Stimulated activated naive CD8-positive, alpha-beta T cell treated with anti-CD3 and anti-CD28 coated beads, Interleukin-15, Interleukin-2, amounts not matched to agents 100 ng/mL and 50 ng/mL, for 24 hours (primary cell): ENCODE data around the gene SDHAF1.
"Not testable (repeated sequence)": the region's sequence is repeated elsewhere in the genome, so short reads cannot be mapped to it uniquely, and the experiment has no call there.

Experiments used
- H3K27ac Mint-ChIP-seq: one replicate; pipeline ENCODE4 v1.8.0; 2021; ENCODE audit warnings: mild to moderate bottlenecking, mixed read lengths
- H3K27me3 Mint-ChIP-seq: one replicate; pipeline ENCODE4 v1.8.0; 2021; ENCODE audit warnings: mixed read lengths
- H3K36me3 Mint-ChIP-seq: one replicate; pipeline ENCODE4 v1.8.0; 2021; ENCODE audit warnings: low read depth, mixed read lengths
- H3K4me1 Mint-ChIP-seq: one replicate; pipeline ENCODE4 v1.8.0; 2021; ENCODE audit warnings: low read depth, mixed read lengths
- H3K4me3 Mint-ChIP-seq: one replicate; pipeline ENCODE4 v1.8.0; 2021; ENCODE audit warnings: mild to moderate bottlenecking, mixed read lengths
- H3K9me3 Mint-ChIP-seq: one replicate; pipeline ENCODE4 v1.8.0; 2021; ENCODE audit warnings: mixed read lengths

Gene SDHAF1

GRCh38 chr19:35995048-35995993, at the start of gene SDHAF1:
TSS of gene SDHAF1 (plus strand) at chr19:35995188. CDS start at chr19:35995275, 87 bp downstream.
- H3K27me3 Mint-ChIP-seq, result no peaks in the 10 kb centered on the region
- no peaks in the 10 kb centered on the region for H3K9me3 Mint-ChIP-seq
- H3K36me3 Mint-ChIP-seq, result peaks cover 17% of the 10 kb centered on the region
- peak within 1 kb of the TSS; percentile 89 for H3K27ac Mint-ChIP-seq
- H3K4me3 Mint-ChIP-seq, result peak within 1 kb of the TSS; percentile 92
- H3K4me1 Mint-ChIP-seq, result peaks cover 33% of the 10 kb centered on the region

- no peak overlapping the region for H3K27ac Mint-ChIP-seq
- no peaks in the 10 kb centered on the region for H3K9me3 Mint-ChIP-seq
- H3K27me3 Mint-ChIP-seq, result no peaks in the 10 kb centered on the region
- H3K4me3 Mint-ChIP-seq, result no peak overlapping the region
- H3K4me1 Mint-ChIP-seq, result no peaks in the 10 kb centered on the region
- H3K36me3 Mint-ChIP-seq, result peaks cover 4% of the 10 kb centered on the region
These were observed 48.8 kb upstream of the SDHAF1 start for GRCh38 chr19:35946203-35946602.

GRCh38 chr19:35949131-35949530, 45.9 kb upstream of the SDHAF1 start:
- H3K4me3 Mint-ChIP-seq, result no peak overlapping the region
- H3K4me1 Mint-ChIP-seq, result peaks cover 20% of the 10 kb centered on the region
- no peak overlapping the region for H3K27ac Mint-ChIP-seq
- H3K9me3 Mint-ChIP-seq, result no peaks in the 10 kb centered on the region
- no peaks in the 10 kb centered on the region for H3K27me3 Mint-ChIP-seq
- H3K36me3 Mint-ChIP-seq, result peaks cover 1% of the 10 kb centered on the region

GRCh38 chr19:35955881-35956634, 38.9 kb upstream of the SDHAF1 start:
- Mint-ChIP-seq H3K9me3 (peaks cover 4% of the 10 kb centered on the region), H3K4me3 (no peak overlapping the region), H3K27ac (no peak overlapping the region), H3K4me1 (peaks cover 49% of the 10 kb centered on the region), H3K36me3 (no peaks in the 10 kb centered on the region), H3K27me3 (peaks cover 6% of the 10 kb centered on the region)

DNA sequence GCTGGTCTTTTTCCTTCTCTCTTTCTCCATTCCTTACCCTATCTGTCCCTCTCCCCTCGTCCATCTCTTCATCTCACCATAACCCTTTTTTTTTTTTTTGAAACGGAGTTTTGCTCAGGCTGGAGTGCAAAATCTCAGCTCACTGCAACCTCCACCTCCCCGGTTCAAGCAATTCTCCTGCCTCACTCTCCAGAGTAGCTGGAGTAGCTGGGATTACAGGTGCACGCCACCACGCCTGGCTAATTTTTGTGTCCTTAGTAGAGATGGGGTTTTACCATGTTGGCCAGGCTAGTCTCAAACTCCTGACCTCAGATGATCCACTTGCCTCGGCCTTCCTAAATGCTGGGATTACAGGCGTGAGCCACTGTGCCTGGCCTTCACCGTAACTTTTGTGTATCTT, 37.6 kb upstream of the SDHAF1 start:
- not testable (repeated sequence) for H3K36me3 Mint-ChIP-seq, H3K9me3 Mint-ChIP-seq, H3K4me3 Mint-ChIP-seq, H3K27ac Mint-ChIP-seq, H3K27me3 Mint-ChIP-seq
- peaks cover 44% of the 10 kb centered on the region for H3K4me1 Mint-ChIP-seq

GRCh38 chr19:35958660-35959039, 36.3 kb upstream of the SDHAF1 start:
- Mint-ChIP-seq H3K27ac (peak overlapping the region; percentile 58), H3K4me1 (peaks cover 34% of the 10 kb centered on the region), H3K36me3 (no peaks in the 10 kb centered on the region), H3K27me3 (peaks cover 14% of the 10 kb centered on the region), H3K4me3 (no peak overlapping the region), H3K9me3 (peaks cover 4% of the 10 kb centered on the region)

GRCh38 chr19:35959040-35959967, 35.7 kb upstream of the SDHAF1 start:
- peaks cover 16% of the 10 kb centered on the region for H3K27me3 Mint-ChIP-seq
- no peak overlapping the region for H3K27ac Mint-ChIP-seq
- H3K4me1 Mint-ChIP-seq, result peaks cover 27% of the 10 kb centered on the region
- no peaks in the 10 kb centered on the region for H3K36me3 Mint-ChIP-seq
- peak overlapping the region; percentile 13 for H3K4me3 Mint-ChIP-seq
- peaks cover 4% of the 10 kb centered on the region for H3K9me3 Mint-ChIP-seq

- H3K9me3 Mint-ChIP-seq, result peaks cover 4% of the 10 kb centered on the region
- no peak overlapping the region for H3K27ac Mint-ChIP-seq
- peaks cover 25% of the 10 kb centered on the region for H3K4me1 Mint-ChIP-seq
- no peak overlapping the region for H3K4me3 Mint-ChIP-seq
- H3K36me3 Mint-ChIP-seq, result no peaks in the 10 kb centered on the region
- H3K27me3 Mint-ChIP-seq, result peaks cover 16% of the 10 kb centered on the region
These were observed 35.0 kb upstream of the SDHAF1 start for GRCh38 chr19:35959968-35960320.

- peaks cover 22% of the 10 kb centered on the region for H3K4me1 Mint-ChIP-seq
- no peak overlapping the region for H3K27ac Mint-ChIP-seq
- H3K27me3 Mint-ChIP-seq, result peaks cover 16% of the 10 kb centered on the region
- peaks cover 4% of the 10 kb centered on the region for H3K9me3 Mint-ChIP-seq
- H3K4me3 Mint-ChIP-seq, result peak overlapping the region; percentile 5
- no peaks in the 10 kb centered on the region for H3K36me3 Mint-ChIP-seq
These were observed 34.5 kb upstream of the SDHAF1 start for GRCh38 chr19:35960432-35960972.

- Mint-ChIP-seq H3K4me3 (no peak overlapping the region), H3K36me3 (no peaks in the 10 kb centered on the region), H3K9me3 (no peaks in the 10 kb centered on the region), H3K27me3 (peaks cover 16% of the 10 kb centered on the region), H3K27ac (no peak overlapping the region), H3K4me1 (peaks cover 13% of the 10 kb centered on the region)
These were observed 31.5 kb upstream of the SDHAF1 start for GRCh38 chr19:35963514-35963913.

DNA sequence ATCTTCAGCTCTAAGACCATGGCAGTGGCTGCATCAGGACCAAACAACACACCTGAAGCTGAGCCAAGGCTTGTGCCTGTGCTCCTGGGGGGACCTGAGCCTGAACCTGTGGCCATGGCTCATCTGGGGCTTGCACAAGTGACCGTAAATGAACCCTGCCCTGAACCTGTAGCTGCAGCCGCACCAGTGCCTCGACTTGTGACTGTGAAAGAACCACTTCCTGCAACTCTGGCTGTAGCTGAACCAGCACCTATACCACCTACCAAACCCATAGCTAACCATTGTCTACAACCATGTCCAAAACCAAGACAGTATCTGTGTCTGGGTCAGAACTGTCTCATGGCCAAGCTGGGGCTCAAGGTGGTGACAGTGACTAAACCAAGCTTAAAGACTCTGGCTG, 28.2 kb upstream of the SDHAF1 start:
- H3K4me3 Mint-ChIP-seq, result no peak overlapping the region
- no peak overlapping the region for H3K27ac Mint-ChIP-seq
- H3K4me1 Mint-ChIP-seq, result no peaks in the 10 kb centered on the region
- H3K36me3 Mint-ChIP-seq, result no peaks in the 10 kb centered on the region
- H3K27me3 Mint-ChIP-seq, result peaks cover 8% of the 10 kb centered on the region
- no peaks in the 10 kb centered on the region for H3K9me3 Mint-ChIP-seq

DNA sequence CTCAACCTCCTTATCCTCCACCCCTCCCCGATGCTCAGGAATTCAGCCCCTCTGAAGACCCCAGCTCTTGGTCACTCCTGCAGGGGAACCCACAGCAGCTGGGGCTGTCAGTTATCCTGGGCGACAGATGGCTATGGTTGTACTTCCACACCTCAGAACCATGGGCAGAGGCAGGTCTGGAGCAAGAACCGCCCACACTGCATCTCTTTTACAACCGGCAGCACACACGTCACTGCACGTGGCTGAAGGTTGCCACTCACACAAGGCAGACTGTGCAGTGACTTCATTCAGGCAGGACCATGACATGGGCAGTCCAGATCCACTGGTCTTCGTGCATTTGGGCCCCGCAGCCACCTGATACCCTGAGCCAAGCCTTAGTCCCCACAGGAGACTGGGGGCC, 21.5 kb upstream of the SDHAF1 start:
- peaks cover 7% of the 10 kb centered on the region for H3K27me3 Mint-ChIP-seq
- no peaks in the 10 kb centered on the region for H3K4me1 Mint-ChIP-seq
- no peak overlapping the region for H3K27ac Mint-ChIP-seq
- no peaks in the 10 kb centered on the region for H3K36me3 Mint-ChIP-seq
- no peak overlapping the region for H3K4me3 Mint-ChIP-seq
- H3K9me3 Mint-ChIP-seq, result no peaks in the 10 kb centered on the region

- no peaks in the 10 kb centered on the region for H3K4me1 Mint-ChIP-seq
- no peaks in the 10 kb centered on the region for H3K9me3 Mint-ChIP-seq
- H3K4me3 Mint-ChIP-seq, result no peak overlapping the region
- H3K27ac Mint-ChIP-seq, result no peak overlapping the region
- H3K36me3 Mint-ChIP-seq, result no peaks in the 10 kb centered on the region
- peaks cover 17% of the 10 kb centered on the region for H3K27me3 Mint-ChIP-seq
These were observed 19.3 kb upstream of the SDHAF1 start for GRCh38 chr19:35975608-35976214.
